ENCODE data around the gene STOML2.

STOML2 gene

GRCh38 chr9:35107297-35108290, 4.7 kb upstream of the STOML2 start:
- H3K36me3 ChIP-seq (ENCODE audit: control insufficient read depth in 5 of 5, insufficient read depth in 5 of 5, low read length in 5 of 5), result peaks cover 0 to 48% (median 45%) of the 10 kb centered on the region in 5 donors
- no peaks in the 10 kb centered on the region for H3K9me3 ChIP-seq (ENCODE audit: control insufficient read depth in 5 of 5, low read length in 5 of 5)
- H3K4me3 ChIP-seq (ENCODE audit: low read depth in 1 of 5, low read length in 5 of 5), result no peak overlapping the region
- no peaks in the 10 kb centered on the region for H3K27me3 ChIP-seq (ENCODE audit: control insufficient read depth in 5 of 5, insufficient read depth in 4 of 5, low read length in 5 of 5)
- no peak overlapping the region for H3K9ac ChIP-seq (ENCODE audit: low read length in 5 of 5)
- H3K27ac ChIP-seq (ENCODE audit: low read depth, low read length), result no peak overlapping the region
- H3K4me1 ChIP-seq (ENCODE audit: control insufficient read depth in 5 of 5, insufficient read depth in 5 of 5, low read length in 5 of 5), result peaks cover 14 to 51% (median 42%) of the 10 kb centered on the region in 5 donors

GRCh38 chr9:35106343-35106730, 3.4 kb upstream of the STOML2 start:
- H3K4me1 ChIP-seq (ENCODE audit: control insufficient read depth in 5 of 5, insufficient read depth in 5 of 5, low read length in 5 of 5), result peaks cover 21 to 53% (median 44%) of the 10 kb centered on the region in 5 donors
- no peaks in the 10 kb centered on the region for H3K27me3 ChIP-seq (ENCODE audit: control insufficient read depth in 5 of 5, insufficient read depth in 4 of 5, low read length in 5 of 5)
- H3K4me3 ChIP-seq (ENCODE audit: low read depth in 1 of 5, low read length in 5 of 5), result no peak overlapping the region
- H3K9ac ChIP-seq (ENCODE audit: low read length in 5 of 5), result no peak overlapping the region
- H3K27ac ChIP-seq (ENCODE audit: low read depth, low read length), result no peak overlapping the region
- no peaks in the 10 kb centered on the region for H3K9me3 ChIP-seq (ENCODE audit: control insufficient read depth in 5 of 5, low read length in 5 of 5)
- peaks cover 0 to 52% (median 46%) of the 10 kb centered on the region in 5 donors for H3K36me3 ChIP-seq (ENCODE audit: control insufficient read depth in 5 of 5, insufficient read depth in 5 of 5, low read length in 5 of 5)

- Histone ChIP-seq H3K9me3 (ENCODE audit: control insufficient read depth in 5 of 5, low read length in 5 of 5) (no peaks in the 10 kb centered on the region), H3K36me3 (ENCODE audit: control insufficient read depth in 5 of 5, insufficient read depth in 5 of 5, low read length in 5 of 5) (peaks cover 0 to 58% (median 51%) of the 10 kb centered on the region in 5 donors), H3K27ac (ENCODE audit: low read depth, low read length) (no peak overlapping the region), H3K9ac (ENCODE audit: low read length in 5 of 5) (no peak overlapping the region), H3K27me3 (ENCODE audit: control insufficient read depth in 5 of 5, insufficient read depth in 4 of 5, low read length in 5 of 5) (no peaks in the 10 kb centered on the region), H3K4me3 (ENCODE audit: low read depth in 1 of 5, low read length in 5 of 5) (no peak overlapping the region), H3K4me1 (ENCODE audit: control insufficient read depth in 5 of 5, insufficient read depth in 5 of 5, low read length in 5 of 5) (peaks cover 19 to 49% (median 42%) of the 10 kb centered on the region in 5 donors)
These were observed 2.8 kb upstream of the STOML2 start for GRCh38 chr9:35105571-35106342.

- H3K27ac ChIP-seq (ENCODE audit: low read depth, low read length), result no peak overlapping the region
- H3K36me3 ChIP-seq (ENCODE audit: control insufficient read depth in 5 of 5, insufficient read depth in 5 of 5, low read length in 5 of 5), result peaks cover 0 to 64% (median 57%) of the 10 kb centered on the region in 5 donors
- no peak overlapping the region for H3K9ac ChIP-seq (ENCODE audit: low read length in 5 of 5)
- no peaks in the 10 kb centered on the region for H3K9me3 ChIP-seq (ENCODE audit: control insufficient read depth in 5 of 5, low read length in 5 of 5)
- no peak overlapping the region for H3K4me3 ChIP-seq (ENCODE audit: low read depth in 1 of 5, low read length in 5 of 5)
- peaks cover 16 to 43% (median 36%) of the 10 kb centered on the region in 5 donors for H3K4me1 ChIP-seq (ENCODE audit: control insufficient read depth in 5 of 5, insufficient read depth in 5 of 5, low read length in 5 of 5)
- H3K27me3 ChIP-seq (ENCODE audit: control insufficient read depth in 5 of 5, insufficient read depth in 4 of 5, low read length in 5 of 5), result no peaks in the 10 kb centered on the region
These were observed 2.2 kb upstream of the STOML2 start for GRCh38 chr9:35105126-35105525.

GRCh38 chr9:35104586-35104985, 1.7 kb upstream of the STOML2 start:
- no peak overlapping the region for H3K4me3 ChIP-seq (ENCODE audit: low read depth in 1 of 5, low read length in 5 of 5)
- no peaks in the 10 kb centered on the region for H3K9me3 ChIP-seq (ENCODE audit: control insufficient read depth in 5 of 5, low read length in 5 of 5)
- H3K27ac ChIP-seq (ENCODE audit: low read depth, low read length), result peak overlapping the region; percentile 89
- H3K9ac ChIP-seq (ENCODE audit: low read length in 5 of 5), result peak overlapping the region in 1 of 5 donors; percentile 92
- H3K27me3 ChIP-seq (ENCODE audit: control insufficient read depth in 5 of 5, insufficient read depth in 4 of 5, low read length in 5 of 5), result no peaks in the 10 kb centered on the region
- H3K4me1 ChIP-seq (ENCODE audit: control insufficient read depth in 5 of 5, insufficient read depth in 5 of 5, low read length in 5 of 5), result peaks cover 16 to 37% (median 32%) of the 10 kb centered on the region in 5 donors
- H3K36me3 ChIP-seq (ENCODE audit: control insufficient read depth in 5 of 5, insufficient read depth in 5 of 5, low read length in 5 of 5), result peaks cover 0 to 69% (median 62%) of the 10 kb centered on the region in 5 donors

- Histone ChIP-seq H3K4me3 (ENCODE audit: low read depth in 1 of 5, low read length in 5 of 5) (peak overlapping the region; percentile 69 to 93 (median 76)), H3K36me3 (ENCODE audit: control insufficient read depth in 5 of 5, insufficient read depth in 5 of 5, low read length in 5 of 5) (peaks cover 0 to 73% (median 63%) of the 10 kb centered on the region in 5 donors), H3K9me3 (ENCODE audit: control insufficient read depth in 5 of 5, low read length in 5 of 5) (no peaks in the 10 kb centered on the region), H3K27ac (ENCODE audit: low read depth, low read length) (peak overlapping the region; percentile 89), H3K4me1 (ENCODE audit: control insufficient read depth in 5 of 5, insufficient read depth in 5 of 5, low read length in 5 of 5) (peaks cover 16 to 29% (median 26%) of the 10 kb centered on the region in 5 donors), H3K27me3 (ENCODE audit: control insufficient read depth in 5 of 5, insufficient read depth in 4 of 5, low read length in 5 of 5) (no peaks in the 10 kb centered on the region), H3K9ac (ENCODE audit: low read length in 5 of 5) (peak overlapping the region; percentile 20 to 95 (median 92))
These were observed 795 bp upstream of the STOML2 start for GRCh38 chr9:35103660-35104191.

- Histone ChIP-seq H3K4me3 (ENCODE audit: low read depth in 1 of 5, low read length in 5 of 5) (peak overlapping the region; percentile 74 to 93 (median 89)), H3K36me3 (ENCODE audit: control insufficient read depth in 5 of 5, insufficient read depth in 5 of 5, low read length in 5 of 5) (peaks cover 0 to 60% (median 51%) of the 10 kb centered on the region in 5 donors), H3K9me3 (ENCODE audit: control insufficient read depth in 5 of 5, low read length in 5 of 5) (no peaks in the 10 kb centered on the region), H3K27me3 (ENCODE audit: control insufficient read depth in 5 of 5, insufficient read depth in 4 of 5, low read length in 5 of 5) (no peaks in the 10 kb centered on the region), H3K9ac (ENCODE audit: low read length in 5 of 5) (peak overlapping the region; percentile 91 to 95 (median 94)), H3K4me1 (ENCODE audit: control insufficient read depth in 5 of 5, insufficient read depth in 5 of 5, low read length in 5 of 5) (peaks cover 16 to 26% (median 26%) of the 10 kb centered on the region in 5 donors), H3K27ac (ENCODE audit: low read depth, low read length) (peak overlapping the region; percentile 89)
These were observed 514 bp downstream of the STOML2 start for GRCh38 chr9:35102465-35102768.

- Histone ChIP-seq H3K4me3 (ENCODE audit: low read depth in 1 of 5, low read length in 5 of 5) (no peak overlapping the region), H3K4me1 (ENCODE audit: control insufficient read depth in 5 of 5, insufficient read depth in 5 of 5, low read length in 5 of 5) (peaks cover 7 to 34% (median 24%) of the 10 kb centered on the region in 5 donors), H3K36me3 (ENCODE audit: control insufficient read depth in 5 of 5, insufficient read depth in 5 of 5, low read length in 5 of 5) (peaks cover 0 to 47% (median 27%) of the 10 kb centered on the region in 5 donors), H3K9me3 (ENCODE audit: control insufficient read depth in 5 of 5, low read length in 5 of 5) (no peaks in the 10 kb centered on the region), H3K9ac (ENCODE audit: low read length in 5 of 5) (no peak overlapping the region), H3K27me3 (ENCODE audit: control insufficient read depth in 5 of 5, insufficient read depth in 4 of 5, low read length in 5 of 5) (no peaks in the 10 kb centered on the region), H3K27ac (ENCODE audit: low read depth, low read length) (no peak overlapping the region)
These were observed 5.4 kb downstream of the STOML2 start for GRCh38 chr9:35097573-35097972.

GRCh38 chr9:35096035-35096849, 6.7 kb downstream of the STOML2 start, which contains the start of gene PIGO:
Gene PIGO, minus strand, starts transcription at chr9:35096591. Its CDS starts 1,026 bp downstream, at chr9:35095565.
- Histone ChIP-seq H3K4me3 (ENCODE audit: low read depth in 1 of 5, low read length in 5 of 5) (peak within 1 kb of the TSS; percentile 76 to 99 (median 98)), H3K36me3 (ENCODE audit: control insufficient read depth in 5 of 5, insufficient read depth in 5 of 5, low read length in 5 of 5) (peaks cover 0 to 55% (median 41%) of the 10 kb centered on the region in 5 donors), H3K27me3 (ENCODE audit: control insufficient read depth in 5 of 5, insufficient read depth in 4 of 5, low read length in 5 of 5) (no peaks in the 10 kb centered on the region), H3K9ac (ENCODE audit: low read length in 5 of 5) (peak within 1 kb of the TSS; percentile 92 to 96 (median 94)), H3K4me1 (ENCODE audit: control insufficient read depth in 5 of 5, insufficient read depth in 5 of 5, low read length in 5 of 5) (peaks cover 0 to 21% (median 11%) of the 10 kb centered on the region in 5 donors), H3K9me3 (ENCODE audit: control insufficient read depth in 5 of 5, low read length in 5 of 5) (no peaks in the 10 kb centered on the region), H3K27ac (ENCODE audit: low read depth, low read length) (peak within 1 kb of the TSS; percentile 93)

Measured in subcutaneous abdominal adipose tissue (tissue), 5 donors.